NCI-H146 treated with DMSO at 0.1 percent for 48 hours (cell line): ENCODE measurements around the gene HEY2.

Source experiments
- DNase-seq: peaks from one replicate; lab custom pipeline; 2025; ENCODE audit not compliant: unreplicated experiment; lab: John Stamatoyannopoulos, UW

Gene HEY2

DNA sequence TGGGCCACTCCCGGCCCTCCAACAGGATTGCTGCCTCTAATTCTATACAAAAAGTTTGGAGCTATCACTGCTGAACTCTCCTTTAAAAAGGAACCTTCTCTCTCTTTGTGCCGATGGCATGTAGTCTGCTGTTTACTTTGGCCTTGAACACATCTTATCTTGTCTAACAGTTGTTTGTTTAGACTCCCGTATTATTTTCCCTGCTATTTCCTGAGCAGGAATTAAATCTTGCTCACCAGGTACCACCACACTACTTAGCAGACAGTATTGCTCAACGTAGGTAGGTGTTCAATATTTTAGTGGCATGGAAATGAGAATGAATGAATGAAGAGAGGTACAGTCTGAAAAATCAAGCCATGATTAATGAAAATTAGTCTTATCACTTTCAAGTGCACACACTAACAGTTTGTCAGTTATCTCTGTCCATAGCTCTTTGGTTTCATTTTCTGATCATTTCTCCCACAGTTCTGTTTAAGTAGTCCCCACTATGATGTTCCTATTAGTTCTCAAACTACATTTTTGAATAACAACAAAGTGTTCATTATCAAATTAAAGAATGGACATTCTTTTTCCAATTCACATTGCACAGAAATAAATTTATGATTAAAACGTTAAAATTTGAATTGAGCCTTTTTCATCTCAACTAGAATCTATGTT is 6.8 kb upstream of the HEY2 start:
- DNase-seq: peak; percentile 73

DNA sequence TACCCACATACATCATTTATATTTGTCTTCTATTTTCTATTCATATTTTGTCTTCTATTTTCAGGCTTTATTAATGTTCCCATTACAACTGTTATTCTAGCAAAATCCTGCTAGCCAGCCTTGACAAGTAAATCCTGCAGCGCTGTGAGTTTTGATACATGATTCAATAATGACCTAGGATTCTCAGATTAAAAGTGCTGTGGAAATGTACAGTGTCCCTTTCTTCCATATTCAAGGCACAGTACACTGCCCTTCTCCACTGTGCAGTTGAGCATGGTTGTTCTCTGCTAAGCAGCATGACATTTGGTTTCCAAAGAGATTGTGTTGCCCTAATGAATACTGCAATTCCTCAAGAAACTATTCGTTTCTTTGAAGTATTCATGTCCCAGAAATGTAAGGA is 5.8 kb upstream of the HEY2 start:
- no peak for DNase-seq

DNA sequence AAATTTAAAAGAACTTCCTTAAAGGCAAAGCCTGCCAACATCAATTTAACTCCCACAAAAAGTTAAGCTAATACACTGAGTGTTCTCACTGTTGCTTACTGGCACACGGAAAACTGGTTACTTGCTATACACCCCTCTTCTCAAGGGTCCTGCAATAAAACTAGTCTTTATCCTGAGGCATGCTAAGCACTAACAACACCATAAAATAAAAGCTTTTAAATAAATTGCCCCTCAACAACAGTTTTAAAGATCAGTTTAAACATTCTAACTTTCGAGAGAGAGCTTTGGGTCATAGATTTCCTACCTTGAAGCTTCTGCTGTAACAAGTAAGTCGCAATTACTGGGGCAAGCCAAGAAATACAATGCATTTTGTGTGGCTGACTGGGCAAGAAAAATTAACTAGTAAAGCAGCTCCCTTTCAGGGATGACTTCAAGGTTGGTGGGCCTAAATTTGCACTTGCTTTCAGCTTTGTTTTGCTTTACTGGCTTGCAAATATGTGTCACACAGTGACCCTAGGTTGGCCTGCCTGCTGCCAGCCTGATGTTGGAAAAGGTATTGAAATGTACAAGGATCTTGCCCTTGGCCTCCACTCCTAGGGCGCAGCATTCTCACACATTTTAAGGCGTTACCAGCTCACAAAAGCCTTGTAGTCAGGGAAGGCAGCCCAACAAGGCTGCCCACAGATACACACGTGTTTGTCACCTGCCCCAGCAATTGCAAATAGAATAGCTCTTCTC is 4.0 kb upstream of the HEY2 start:
- DNase-seq: peak; percentile 47

DNA sequence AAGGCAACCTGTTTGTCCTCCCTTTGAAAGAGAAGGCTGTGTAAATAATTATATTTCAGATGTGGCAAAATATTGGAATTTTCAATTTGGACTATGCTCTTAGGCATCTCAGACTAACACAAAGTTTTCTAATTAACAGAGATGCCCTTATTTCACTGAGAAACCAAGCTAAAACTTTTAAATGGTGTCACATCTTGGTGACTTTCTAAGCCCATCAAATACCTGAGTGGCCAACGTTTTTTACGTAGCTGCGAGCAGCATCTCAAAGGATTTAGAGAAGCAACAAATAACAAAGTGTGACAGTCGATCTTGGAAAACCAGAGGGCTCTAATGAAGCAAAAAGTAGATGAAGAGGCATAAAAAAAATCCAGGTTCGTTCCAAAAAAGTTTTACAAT is 3.4 kb upstream of the HEY2 start:
- DNase-seq: no peak

DNA sequence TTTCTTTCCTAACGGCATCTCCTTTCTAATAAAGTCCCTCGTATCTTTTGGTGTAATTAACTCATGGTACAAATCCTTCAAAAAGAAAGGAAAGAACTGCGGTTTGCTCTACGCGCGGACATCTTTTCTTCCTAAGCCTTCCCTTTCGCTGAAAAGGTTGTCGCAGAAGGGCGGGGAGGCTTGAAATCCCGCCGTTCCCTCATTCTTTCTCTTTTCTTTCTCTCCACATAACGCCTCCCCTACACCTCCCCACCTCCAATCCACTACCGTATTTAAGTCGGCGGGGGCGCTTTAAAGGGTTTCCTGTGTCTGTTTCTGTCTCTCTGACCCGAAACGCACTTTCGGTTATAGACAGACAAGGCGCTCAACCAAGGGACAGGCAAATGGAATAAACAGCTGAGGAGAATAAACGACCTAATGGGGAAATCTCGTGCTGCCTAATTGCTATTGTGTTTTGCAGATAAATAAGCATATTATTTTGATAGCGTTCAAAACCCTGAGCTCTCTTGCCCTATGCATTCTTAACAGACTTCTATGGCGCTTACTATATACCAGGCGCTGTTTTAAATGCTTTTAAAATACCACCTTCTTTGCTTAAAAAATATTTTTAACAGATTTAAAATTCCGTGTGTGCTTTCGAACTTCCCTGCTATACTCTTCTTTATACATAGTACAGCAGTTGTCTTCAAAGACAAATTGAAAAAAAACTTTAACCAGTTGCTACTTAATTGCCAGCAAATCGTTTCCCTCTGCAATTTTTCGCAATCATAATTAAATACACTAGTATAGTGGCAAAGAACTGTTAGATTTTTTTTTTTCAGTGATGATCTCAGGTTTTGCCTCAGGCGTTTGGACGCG is 2.5 kb upstream of the HEY2 start:
- peak; percentile 99 for DNase-seq

- DNase-seq: peak; percentile 73
Observed at GRCh38 chr6:125747589-125748405, 1.6 kb upstream of the HEY2 start.

- no peak for DNase-seq
Observed at GRCh38 chr6:125748406-125749172, 843 bp upstream of the HEY2 start.

GRCh38 chr6:125749865-125750691 is 646 bp downstream of the HEY2 start:
- peak; percentile 66 for DNase-seq

DNA sequence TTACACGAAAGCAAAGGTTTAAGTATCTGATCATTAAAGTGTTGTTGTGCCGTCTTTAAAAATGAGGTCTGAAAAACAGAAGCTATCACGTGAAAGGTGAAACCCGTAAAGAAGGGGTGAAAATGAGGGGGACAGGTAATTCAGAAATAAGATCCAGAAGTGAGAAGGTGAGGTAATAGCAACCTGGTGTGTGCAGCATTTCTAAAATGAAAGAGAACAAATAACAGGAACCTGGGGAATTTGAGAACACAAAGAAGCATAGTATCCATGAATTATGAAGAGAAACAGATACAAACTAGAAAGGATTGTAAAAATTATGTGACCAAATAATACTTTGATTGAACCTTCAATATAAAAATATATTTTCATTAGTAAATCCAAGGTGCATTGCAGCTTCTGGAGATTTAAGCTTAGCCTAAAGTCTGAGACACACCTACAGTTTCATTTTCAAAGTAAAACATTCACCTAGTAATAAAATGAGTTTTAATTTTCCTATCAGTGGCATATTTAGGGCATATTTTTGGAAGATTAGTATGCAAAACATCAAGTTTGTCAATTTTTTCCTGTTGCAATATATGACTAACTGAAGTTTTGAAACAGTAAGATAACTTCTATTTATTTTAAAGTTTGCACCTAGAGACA is 1.4 kb downstream of the HEY2 start:
- no peak for DNase-seq

- DNase-seq: no peak
Observed at GRCh38 chr6:125751334-125751916, 2.0 kb downstream of the HEY2 start.

GRCh38 chr6:125752773-125753172 is 3.3 kb downstream of the HEY2 start:
- no peak for DNase-seq

GRCh38 chr6:125753218-125753936 is 3.9 kb downstream of the HEY2 start:
- DNase-seq: peak; percentile 52

- no peak for DNase-seq
Observed at GRCh38 chr6:125753937-125754259, 4.5 kb downstream of the HEY2 start.

DNA sequence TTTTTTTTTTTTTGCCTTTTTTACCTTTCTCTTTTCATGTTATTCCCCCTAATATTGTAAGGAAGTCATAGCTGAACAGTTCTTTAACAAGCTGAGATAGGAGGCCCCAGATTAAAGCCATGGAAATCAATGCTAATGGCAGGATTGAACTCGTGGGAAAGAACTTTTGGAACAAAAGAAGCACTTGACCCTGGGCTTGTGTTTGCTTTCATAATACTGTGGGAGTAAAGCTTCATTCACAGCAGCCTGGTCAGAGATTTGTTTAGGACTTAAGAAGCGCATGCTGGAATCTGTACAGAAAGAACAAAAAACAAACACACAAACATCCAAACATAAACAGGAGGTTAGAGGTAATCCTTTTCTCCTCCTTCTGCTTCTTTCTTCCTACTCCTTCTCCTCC is 5.1 kb downstream of the HEY2 start:
- no peak for DNase-seq

- no peak for DNase-seq
Observed at GRCh38 chr6:125759184-125759902, 9.9 kb downstream of the HEY2 start.

DNA sequence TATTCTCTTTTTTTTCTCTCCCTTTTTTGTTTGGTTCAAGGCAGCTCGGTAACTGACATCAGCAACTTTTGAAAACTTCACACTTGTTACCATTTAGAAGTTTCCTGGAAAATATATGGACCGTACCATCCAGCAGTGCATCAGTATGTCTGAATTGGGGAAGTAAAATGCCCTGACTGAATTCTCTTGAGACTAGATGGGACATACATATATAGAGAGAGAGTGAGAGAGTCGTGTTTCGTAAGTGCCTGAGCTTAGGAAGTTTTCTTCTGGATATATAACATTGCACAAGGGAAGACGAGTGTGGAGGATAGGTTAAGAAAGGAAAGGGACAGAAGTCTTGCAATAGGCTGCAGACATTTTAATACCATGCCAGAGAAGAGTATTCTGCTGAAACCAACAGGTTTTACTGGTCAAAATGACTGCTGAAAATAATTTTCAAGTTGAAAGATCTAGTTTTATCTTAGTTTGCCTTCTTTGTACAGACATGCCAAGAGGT is 10.6 kb downstream of the HEY2 start:
- no peak for DNase-seq

DNA sequence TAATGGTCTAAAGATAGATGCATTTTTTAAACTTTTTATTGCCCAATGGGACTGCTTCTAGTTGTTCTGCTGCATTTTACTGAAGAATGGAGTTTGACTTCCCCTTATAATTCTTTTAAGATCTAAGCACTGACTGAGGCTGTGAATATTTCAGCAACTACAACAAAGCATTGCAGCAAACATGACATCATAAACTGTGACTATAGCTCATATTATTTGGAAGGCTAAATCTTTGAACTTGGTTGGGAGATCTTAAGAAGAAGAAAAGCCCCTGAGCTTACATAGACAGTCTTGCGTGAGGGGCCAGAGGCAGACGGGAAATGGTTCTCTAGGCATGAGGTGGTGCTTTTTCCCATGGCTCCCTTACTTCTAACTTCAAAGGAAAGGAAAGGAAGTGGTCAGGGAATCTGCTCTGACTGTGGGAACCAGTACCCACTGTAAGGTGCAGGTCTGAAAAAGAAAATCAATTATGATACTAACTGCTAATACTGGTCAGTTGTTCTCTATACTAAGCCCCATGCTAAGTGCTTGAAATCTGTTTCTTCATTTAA is 14.8 kb downstream of the HEY2 start:
- DNase-seq: no peak
